AG09309 (cell line): ENCODE data around the gene RB1.

Experiments used
- DNase-seq: peaks from one replicate; pipeline ENCODE4 v3.0.0-alpha.2; 2010; ENCODE audit warnings: low read depth
- H3K4me3 ChIP-seq: 2 replicates; pipeline ENCODE4 v1.5.1; 2011; ENCODE audit warnings: mild to moderate bottlenecking, low read depth, low read length, moderate library complexity; ENCODE audit not compliant: control insufficient read depth
- CTCF ChIP-seq: IDR thresholded peaks from 2 replicates; pipeline ENCODE4 v1.5.1; 2011; ENCODE audit warnings: mild to moderate bottlenecking, low read depth, low read length, inconsistent platforms; ENCODE audit not compliant: insufficient read depth, control insufficient read depth; ENCODE audit errors: missing control alignments

Gene RB1

GRCh38 chr13:48506092-48506701, 202.6 kb downstream of the RB1 start:
- no peak for TF ChIP-seq CTCF
- no peak overlapping the region for H3K4me3 ChIP-seq
- no peak for DNase-seq

- DNase-seq, result no peak
- no peak overlapping the region for H3K4me3 ChIP-seq
- TF ChIP-seq CTCF, result no peak
Measured at GRCh38 chr13:48507021-48507420, 203.5 kb downstream of the RB1 start.

GRCh38 chr13:48508011-48508410, 204.5 kb downstream of the RB1 start:
- no peak for TF ChIP-seq CTCF

GRCh38 chr13:48510698-48511097, 207.1 kb downstream of the RB1 start:
- H3K4me3 ChIP-seq, result no peak overlapping the region
- no peak for DNase-seq
- TF ChIP-seq CTCF, result no peak

More at GRCh38 chr13:48508011-48508410, 204.5 kb downstream of the RB1 start:
- no peak overlapping the region for H3K4me3 ChIP-seq
- no peak for DNase-seq

- H3K4me3 ChIP-seq, result no peak overlapping the region
- no peak for TF ChIP-seq CTCF
- no peak for DNase-seq
Measured at GRCh38 chr13:48511621-48512230, 208.2 kb downstream of the RB1 start.

GRCh38 chr13:48514793-48515192, 211.2 kb downstream of the RB1 start:
- DNase-seq, result no peak
- H3K4me3 ChIP-seq, result no peak overlapping the region
- no peak for TF ChIP-seq CTCF

GRCh38 chr13:48515732-48516131, 212.2 kb downstream of the RB1 start:
- no peak for DNase-seq
- H3K4me3 ChIP-seq, result no peak overlapping the region
- no peak for TF ChIP-seq CTCF
